NCI-H1694 (cell line): Measurements from ENCODE around the gene LRP11.
A peak's percentile ranks its signal among the peaks of the same experiment; 100 is the strongest.
"Not testable (repeated sequence)": the region's sequence is repeated elsewhere in the genome, so short reads cannot be mapped to it uniquely, and the experiment has no call there.

Source experiments
- DNase-seq: peaks from one replicate; lab custom pipeline; 2025; lab: John Stamatoyannopoulos, UW

LRP11 gene

DNA sequence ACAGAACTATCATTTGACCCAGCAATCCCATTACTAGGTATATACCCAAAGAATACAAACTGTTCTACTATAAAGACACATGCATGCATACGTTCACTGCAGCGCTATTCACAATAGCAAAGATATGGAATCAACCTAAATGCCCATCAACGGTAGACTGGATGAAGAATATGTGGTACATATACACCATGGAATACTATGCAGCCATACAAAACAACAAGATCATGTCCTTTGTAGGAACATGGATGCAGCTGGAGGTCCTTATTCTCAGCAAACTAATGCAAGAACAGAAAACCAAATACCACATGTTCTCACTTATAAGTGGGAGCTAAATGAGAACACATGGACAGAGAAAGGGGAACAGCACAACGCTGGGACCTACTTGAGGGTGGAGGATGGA lies 15.8 kb downstream of the LRP11 start:
- DNase-seq = not testable (repeated sequence)

DNA sequence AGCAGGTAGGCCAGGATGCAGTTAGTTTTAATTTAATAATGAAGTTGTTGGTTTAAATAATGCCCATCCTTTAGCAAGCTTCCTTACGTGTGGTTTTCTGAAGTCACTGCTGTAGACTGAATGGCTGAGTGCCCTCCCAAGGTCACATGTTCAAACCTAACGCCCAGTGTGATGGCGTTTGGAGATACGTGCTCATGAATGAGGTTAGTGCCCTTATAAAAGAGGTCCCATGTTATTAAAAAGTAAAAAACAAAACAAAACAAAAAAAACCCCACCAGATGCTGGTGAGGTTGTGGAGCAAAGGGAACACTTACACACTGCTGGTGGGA lies 16.3 kb downstream of the LRP11 start:
- no peak for DNase-seq

DNA sequence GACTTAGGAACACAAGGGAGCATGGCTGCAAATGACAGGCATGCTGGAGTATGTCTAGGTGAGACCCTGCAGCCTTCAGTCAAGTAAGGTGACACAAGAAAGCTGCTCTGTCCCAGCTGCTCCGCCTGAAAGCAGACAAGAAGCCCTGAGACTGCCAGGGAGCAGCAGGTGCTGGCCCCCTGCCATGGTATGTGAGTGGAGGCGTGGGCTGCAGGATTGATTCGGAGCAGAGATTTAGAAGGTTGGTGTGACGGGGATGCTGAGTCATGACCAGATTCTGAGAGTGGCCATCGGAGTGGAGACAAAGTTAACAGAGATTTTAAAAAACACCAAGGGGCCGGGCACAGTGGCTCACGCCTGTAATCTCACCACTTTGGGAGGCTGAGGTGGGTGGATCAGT lies 17.8 kb downstream of the LRP11 start:
- DNase-seq = no peak

DNA sequence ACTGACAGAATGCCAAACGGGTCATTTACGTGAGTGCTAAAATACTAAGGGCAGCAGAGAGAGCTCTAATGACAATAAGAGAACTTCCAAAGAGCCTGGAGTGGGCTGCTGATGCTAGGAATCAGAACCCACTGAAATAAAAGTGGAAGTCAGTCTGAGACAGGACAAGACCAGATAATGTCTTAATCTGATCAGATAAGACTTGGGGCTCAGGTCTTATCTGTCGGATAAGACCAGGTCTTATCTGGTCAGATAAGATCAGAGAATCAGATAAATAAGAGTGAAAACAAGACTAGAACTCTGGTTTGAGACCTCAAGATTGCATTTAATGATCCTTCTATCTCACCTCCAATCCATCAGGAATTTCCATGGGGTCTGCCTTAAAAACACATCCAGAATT lies 18.6 kb downstream of the LRP11 start:
- DNase-seq = no peak

DNA sequence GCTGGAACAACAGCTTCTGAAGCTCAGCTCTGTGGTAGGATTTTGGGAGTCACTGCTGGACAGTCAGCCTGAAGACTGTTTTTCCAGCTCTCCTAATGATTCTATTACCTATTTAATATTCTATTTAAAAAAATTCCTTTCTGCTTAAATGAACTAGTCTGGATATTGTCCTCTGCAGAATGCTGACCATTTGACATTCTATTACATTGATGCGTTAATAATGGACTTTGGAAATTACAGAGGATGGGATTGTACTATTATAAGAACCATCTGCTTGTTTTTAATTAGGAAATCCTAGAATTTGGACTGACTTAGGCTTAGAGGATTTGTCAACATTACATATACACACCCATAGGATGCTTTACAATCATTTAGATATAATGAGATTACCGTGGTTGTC lies 19.7 kb downstream of the LRP11 start:
- DNase-seq = no peak

GRCh38 chr6:149844036-149844435 lies 20.1 kb downstream of the LRP11 start:
- DNase-seq = not testable (repeated sequence)

GRCh38 chr6:149843051-149843633 lies 21.0 kb downstream of the LRP11 start:
- DNase-seq = no peak

GRCh38 chr6:149842331-149842730 lies 21.8 kb downstream of the LRP11 start:
- no peak for DNase-seq

- DNase-seq = peak; percentile 34
These were observed 23.6 kb downstream of the LRP11 start for GRCh38 chr6:149840345-149841075.

- peak; percentile 66 for DNase-seq
These were observed 29.4 kb downstream of the LRP11 start for GRCh38 chr6:149834513-149835481.

- DNase-seq = no peak
These were observed 30.5 kb downstream of the LRP11 start for GRCh38 chr6:149833651-149834050.

DNA sequence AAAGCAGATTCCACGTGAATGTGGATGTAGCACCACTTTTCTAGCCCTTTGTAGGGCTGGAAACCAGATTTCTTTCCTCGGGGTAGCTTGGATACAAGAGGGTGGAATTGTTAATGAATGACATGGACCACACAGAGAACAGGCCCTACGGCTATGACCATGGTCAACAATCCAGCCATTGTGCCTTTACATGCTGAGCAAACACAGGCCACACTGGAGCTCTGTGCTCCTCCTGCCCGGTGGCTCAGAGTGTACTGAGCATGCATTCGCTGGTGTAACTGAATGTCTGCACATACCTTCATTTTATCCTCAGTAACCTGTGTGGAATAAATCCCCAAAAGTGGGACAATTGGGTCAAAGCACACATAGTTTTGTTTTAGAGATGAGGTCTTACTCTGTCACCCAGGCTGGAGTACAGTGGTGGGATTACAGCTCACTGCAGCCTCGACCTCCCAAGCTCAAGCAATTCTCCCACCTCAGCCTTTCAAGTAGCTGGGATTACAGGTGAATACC lies 32.8 kb downstream of the LRP11 start:
- no peak for DNase-seq

GRCh38 chr6:149830731-149831307 lies 33.3 kb downstream of the LRP11 start:
- DNase-seq = no peak

DNA sequence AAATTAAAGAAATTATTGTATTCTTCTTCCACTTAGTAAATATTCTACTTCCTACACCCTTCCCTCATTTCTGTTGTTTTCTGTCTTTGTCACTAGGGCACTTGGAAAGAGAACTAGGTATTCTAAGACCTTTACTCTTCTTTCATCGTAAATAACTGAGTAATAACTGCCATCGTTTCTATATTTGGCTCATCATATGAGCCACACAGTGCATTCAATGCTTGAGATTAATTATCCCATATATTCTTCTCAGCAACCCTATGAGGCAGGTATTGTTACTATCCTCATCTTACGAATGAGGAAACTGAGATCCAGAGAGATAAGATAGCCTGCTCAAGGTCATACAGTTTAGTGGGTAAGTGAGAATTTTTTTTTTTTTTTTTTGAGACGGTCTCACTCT lies 38.9 kb downstream of the LRP11 start:
- no peak for DNase-seq

DNA sequence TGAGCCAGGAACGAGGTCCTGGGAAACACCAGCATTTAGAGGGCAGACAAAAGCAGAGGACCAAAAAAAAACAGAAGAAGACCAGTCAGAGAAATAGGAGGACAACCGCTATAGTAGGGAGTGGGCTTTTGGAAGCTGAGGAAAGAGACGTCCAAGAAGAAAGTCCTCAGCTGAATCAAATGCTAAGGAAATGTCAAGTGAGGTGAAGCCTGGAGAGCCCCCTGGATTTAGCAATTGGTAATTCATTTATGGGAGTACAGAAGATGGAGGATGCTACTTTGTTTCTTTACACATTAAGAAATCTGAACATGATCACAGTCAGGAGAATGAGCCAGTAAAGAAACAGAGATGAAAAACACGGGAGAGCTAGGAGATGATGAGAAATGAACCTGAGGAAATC lies 41.1 kb downstream of the LRP11 start:
- no peak for DNase-seq

DNA sequence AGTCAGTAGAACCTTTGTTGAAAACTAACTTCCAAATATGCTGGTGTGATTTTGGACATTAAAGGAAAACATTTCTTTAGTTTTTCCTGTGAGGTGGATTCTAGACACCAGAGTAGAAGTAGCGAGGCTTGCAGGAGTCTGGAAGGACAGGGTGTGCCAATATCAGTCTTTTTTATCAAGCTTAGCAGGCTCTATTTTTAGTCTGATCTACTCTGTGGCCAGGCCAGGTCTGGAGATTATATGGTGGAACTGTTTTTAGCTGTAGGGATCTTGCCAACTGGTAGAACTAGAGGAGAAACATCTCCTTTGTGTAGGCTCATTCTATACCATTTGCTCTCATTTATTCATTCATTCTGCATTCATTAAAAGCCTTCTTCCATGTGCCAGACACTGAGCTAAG lies 42.7 kb downstream of the LRP11 start:
- DNase-seq = no peak

DNA sequence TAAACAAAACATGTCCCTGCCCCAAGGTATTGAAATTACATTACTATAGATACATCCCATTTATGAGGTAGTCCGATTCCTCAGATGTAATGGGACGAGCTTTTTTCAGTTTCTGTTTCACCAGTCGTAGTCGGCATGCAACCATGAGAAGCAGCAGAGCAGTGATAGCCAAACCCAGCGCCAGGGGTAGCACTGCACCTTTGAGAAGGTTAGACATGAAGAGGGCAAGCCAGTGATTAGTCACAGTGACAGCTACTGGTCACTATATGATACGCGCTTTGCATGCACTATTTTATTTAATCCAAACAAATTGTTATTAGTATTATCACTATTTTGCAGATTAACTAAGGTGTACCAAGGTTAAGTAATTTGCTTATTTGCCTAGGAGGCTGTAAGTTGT lies 43.7 kb downstream of the LRP11 start:
- DNase-seq = no peak

DNA sequence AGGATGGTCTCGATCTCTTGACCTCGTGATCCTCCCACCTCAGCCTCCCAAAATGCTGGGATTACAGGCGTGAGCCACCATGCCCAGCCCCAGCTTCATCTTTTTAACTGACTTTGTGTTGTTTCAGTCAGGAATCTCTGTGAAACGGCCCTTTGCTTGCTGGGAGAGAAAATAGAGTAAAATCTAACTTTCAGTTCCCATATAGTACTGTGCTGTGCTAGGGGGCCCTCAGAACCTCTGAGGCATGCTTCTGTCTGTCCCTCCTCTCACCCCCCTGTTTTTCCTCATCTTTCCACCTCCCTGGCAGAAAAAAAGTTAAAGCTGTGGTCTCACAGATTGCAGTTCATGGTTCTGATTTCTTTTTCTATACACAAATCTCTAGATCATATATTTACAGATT lies 48.4 kb downstream of the LRP11 start:
- DNase-seq = no peak

DNA sequence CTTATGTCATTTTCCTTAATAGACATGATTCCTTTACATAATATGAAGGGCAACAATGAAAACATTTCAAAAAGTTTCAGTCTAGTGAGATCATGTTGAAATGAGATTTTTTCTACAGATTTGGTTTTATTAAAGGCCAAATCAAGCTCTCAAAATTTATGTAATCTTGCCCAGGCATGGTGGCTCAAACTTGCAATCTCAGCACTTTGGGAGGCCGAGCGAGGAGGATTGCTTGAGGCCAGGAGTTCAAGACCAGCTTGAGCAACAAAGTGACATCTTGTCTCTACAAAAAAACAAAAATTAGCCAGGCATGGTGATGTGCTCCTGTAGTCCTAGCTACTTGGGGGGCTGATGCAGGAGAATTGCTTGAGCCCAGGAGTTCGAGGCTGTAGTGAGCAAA lies 50.8 kb downstream of the LRP11 start:
- no peak for DNase-seq

GRCh38 chr6:149809798-149810197 lies 54.4 kb downstream of the LRP11 start:
- DNase-seq = no peak

- DNase-seq = no peak
These were observed 58.0 kb downstream of the LRP11 start for GRCh38 chr6:149806127-149806526.

DNA sequence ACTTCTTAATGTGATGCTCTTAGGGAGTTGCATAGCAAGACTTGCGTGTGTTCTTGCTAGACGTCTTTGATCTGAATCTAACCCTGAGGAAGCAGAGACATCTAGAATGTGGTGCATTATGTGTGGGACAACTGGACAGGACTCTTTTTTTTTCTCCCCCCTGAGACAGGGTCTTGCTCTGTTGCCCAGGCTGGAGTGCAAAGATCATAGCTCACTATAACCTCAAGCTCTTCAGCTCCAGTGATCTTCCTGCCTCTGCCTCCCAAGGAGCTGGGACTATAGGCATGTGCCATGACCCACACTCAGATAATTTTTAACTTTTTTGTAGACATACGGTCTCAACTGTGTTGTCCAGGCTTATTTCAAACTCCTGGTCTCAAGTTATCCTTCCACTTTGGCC lies 80.6 kb downstream of the LRP11 start:
- DNase-seq = no peak
